Kidney epithelial cell (primary cell): ENCODE data around the gene PRKG1. TPM values are rescaled to one million over a fixed set of nuclear protein-coding genes. Genes with fewer than 3 reads are reported as not detected.

Experiments used
- DNase-seq: peaks from one replicate; pipeline ENCODE4 v3.0.0-alpha.2; 2010; ENCODE audit warnings: low read depth
- H3K27me3 ChIP-seq: 2 replicates; pipeline ENCODE4 v1.6.0; 2011; ENCODE audit warnings: low read length; ENCODE audit not compliant: control insufficient read depth, insufficient read depth
- H3K36me3 ChIP-seq: 2 replicates; pipeline ENCODE4 v1.5.1; 2011; ENCODE audit warnings: low read length; ENCODE audit not compliant: control insufficient read depth, insufficient read depth
- H3K4me3 ChIP-seq: 2 replicates; pipeline ENCODE4 v1.5.1; 2011; ENCODE audit warnings: low read depth, mild to moderate bottlenecking, control low read depth, low read length
- CTCF ChIP-seq: IDR thresholded peaks from 2 replicates; pipeline ENCODE4 v1.5.1; 2011; ENCODE audit warnings: mild to moderate bottlenecking, moderate library complexity, low read length, control low read depth, inconsistent platforms; ENCODE audit not compliant: insufficient read depth, poor library complexity, severe bottlenecking
- total RNA-seq: library from RNA; depleted of rRNA; stranded (reverse); fragments of >200 nt; gene quantifications from 2 replicates; pipeline ENCODE4 v1.2.3, GENCODE V29; 2015

PRKG1 gene
- total RNA-seq, 1 donor from 2014 or later: 1.3 TPM

GRCh38 chr10:51867956-51868355 lies 793.7 kb downstream of the PRKG1 start:
- H3K27me3 ChIP-seq: no peaks in the 10 kb centered on the region
- H3K4me3 ChIP-seq: no peak overlapping the region
- H3K36me3 ChIP-seq: no peaks in the 10 kb centered on the region
- no peak for TF ChIP-seq CTCF
- DNase-seq: peak; percentile 39

- Histone ChIP-seq H3K4me3 (no peak overlapping the region), H3K27me3 (no peaks in the 10 kb centered on the region), H3K36me3 (no peaks in the 10 kb centered on the region)
- no peak for DNase-seq
- TF ChIP-seq CTCF: no peak
Measured at GRCh38 chr10:51874131-51874530, 799.8 kb downstream of the PRKG1 start.

- Histone ChIP-seq H3K27me3 (no peaks in the 10 kb centered on the region), H3K36me3 (no peaks in the 10 kb centered on the region), H3K4me3 (no peak overlapping the region)
- DNase-seq: no peak
- TF ChIP-seq CTCF: no peak
Measured at GRCh38 chr10:51875610-51876009, 801.3 kb downstream of the PRKG1 start.

GRCh38 chr10:51876503-51876902 lies 802.2 kb downstream of the PRKG1 start:
- Histone ChIP-seq H3K27me3 (no peaks in the 10 kb centered on the region), H3K4me3 (no peak overlapping the region), H3K36me3 (no peaks in the 10 kb centered on the region)
- no peak for TF ChIP-seq CTCF
- no peak for DNase-seq

GRCh38 chr10:51876979-51877378 lies 802.7 kb downstream of the PRKG1 start:
- no peaks in the 10 kb centered on the region for H3K36me3 ChIP-seq
- TF ChIP-seq CTCF: no peak
- no peak for DNase-seq
- no peak overlapping the region for H3K4me3 ChIP-seq
- H3K27me3 ChIP-seq: no peaks in the 10 kb centered on the region

GRCh38 chr10:51877636-51878035 lies 803.3 kb downstream of the PRKG1 start:
- no peaks in the 10 kb centered on the region for H3K27me3 ChIP-seq
- H3K4me3 ChIP-seq: no peak overlapping the region
- H3K36me3 ChIP-seq: no peaks in the 10 kb centered on the region
- no peak for TF ChIP-seq CTCF
- DNase-seq: no peak
